GM12878 (cell line): ENCODE measurements around the gene ABCC1.

Experiments
- CTCF ChIP-seq, 3 experiments: IDR thresholded peaks in 2 of 3; conservative IDR thresholded peaks in 1 of 3; 2 replicates each; pipeline ENCODE4 v1.5.1; 2011; ENCODE audit warnings: low read depth in 3 of 3, low read length in 3 of 3, mild to moderate bottlenecking in 3 of 3, control low read depth in 2 of 3, moderate library complexity in 2 of 3, inconsistent platforms in 1 of 3, mixed read lengths in 1 of 3; ENCODE audit not compliant: control insufficient read depth in 2 of 3, insufficient read depth in 1 of 3; ENCODE audit errors: extremely low read depth in 1 of 3
- JUND ChIP-seq: IDR thresholded peaks from 2 replicates; pipeline ENCODE4 v1.6.1; 2012; ENCODE audit warnings: low read depth, mild to moderate bottlenecking, low read length, improper control_type of control experiment, moderate library complexity
- MTA2 ChIP-seq: fragments of 450-650 bp; IDR thresholded peaks from 2 replicates; pipeline ENCODE4 v1.6.1; 2016; ENCODE audit warnings: low read depth, mild to moderate bottlenecking, moderate library complexity
- POLR2A ChIP-seq: IDR thresholded peaks from 2 replicates; pipeline ENCODE4 v1.6.1; 2011; ENCODE audit warnings: low read depth, mild to moderate bottlenecking, low read length
- RCOR1 ChIP-seq: conservative IDR thresholded peaks from 2 replicates; pipeline ENCODE4 v1.6.1; 2012; ENCODE audit warnings: low read depth, low read length, improper control_type of control experiment
- SIX5 ChIP-seq: IDR thresholded peaks from 2 replicates; pipeline ENCODE4 v1.6.1; 2011; ENCODE audit warnings: mild to moderate bottlenecking, low read depth, low read length, moderate library complexity; ENCODE audit not compliant: severe bottlenecking

DNA sequence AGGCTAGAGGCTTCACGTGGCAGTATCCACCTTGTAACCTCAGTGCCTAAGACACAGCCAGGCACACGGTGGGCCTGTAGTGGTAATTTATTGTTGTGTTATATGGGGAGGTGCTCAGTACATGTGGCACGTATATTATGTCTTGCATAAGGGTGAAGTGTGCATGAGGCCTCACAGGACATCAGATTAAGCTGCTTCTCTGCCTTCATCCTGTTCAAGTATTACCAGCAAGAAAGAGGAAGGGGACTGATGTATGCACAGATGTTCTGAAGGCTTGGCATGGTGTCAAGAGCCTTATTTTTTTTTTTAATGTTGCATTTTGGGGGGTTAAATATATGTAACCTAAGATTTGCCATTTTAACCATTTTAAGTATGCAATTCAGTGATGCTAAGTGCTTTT lies 71.6 kb downstream of the ABCC1 start:
- no peak for TF ChIP-seq CTCF (IDR thresholded peaks at IDR 0.05 in 2 of 3, conservative IDR thresholded peaks at IDR 0.05 in 1 of 3; ENCODE audit: control insufficient read depth in 2 of 3, extremely low read depth in 1 of 3, insufficient read depth in 1 of 3, low read depth in 3 of 3, low read length in 3 of 3)
- no peak for TF ChIP-seq POLR2A
- TF ChIP-seq MTA2, result no peak
- no peak for TF ChIP-seq SIX5
- no peak for TF ChIP-seq JUND
- no peak for TF ChIP-seq RCOR1
